ENCODE data around the gene TPSB2.

DNA sequence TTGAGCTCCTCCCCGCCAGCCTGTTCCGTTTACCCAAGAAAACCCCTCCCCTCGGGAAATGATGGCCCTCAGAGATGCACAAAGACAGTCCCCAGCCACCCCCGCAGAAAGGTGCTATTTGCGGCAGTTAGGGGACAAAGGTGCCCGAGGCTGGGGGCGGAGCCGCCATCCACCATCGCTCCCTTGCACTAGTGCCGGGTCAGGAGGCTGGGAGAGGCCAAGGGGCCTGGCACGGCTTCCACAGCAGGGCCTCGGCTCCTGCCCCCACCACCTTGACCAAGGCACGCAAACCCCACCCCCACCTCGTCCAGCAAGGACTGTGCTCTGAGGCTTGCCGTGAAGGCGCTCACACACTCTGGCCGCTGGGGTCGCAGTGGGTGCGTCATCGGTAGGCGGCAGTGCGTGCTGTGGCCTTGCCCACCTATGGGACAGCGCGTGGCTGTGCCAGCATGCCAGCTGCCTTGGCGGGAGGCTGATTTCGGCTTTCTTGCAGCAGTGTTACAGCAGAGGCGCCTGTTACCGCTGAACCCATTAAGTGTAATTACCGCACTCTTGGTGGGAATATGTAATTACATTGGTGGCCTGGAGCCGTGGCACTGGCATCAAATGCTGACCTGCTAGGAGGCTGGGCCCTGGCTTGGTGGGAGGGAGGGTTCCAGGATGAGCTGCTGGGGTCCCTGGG lies 36.7 kb downstream of the TPSB2 start:
- TF ChIP-seq GATA3 (IDR thresholded peaks at IDR 0.05; ENCODE audit: low read depth, low read length) = no peak
- TF ChIP-seq GATA2 (IDR thresholded peaks at IDR 0.05; ENCODE audit: low read depth, low read length) = no peak

All from SH-SY5Y (cell line).